Hematopoietic multipotent progenitor cell treated with erythropoietin and hydrocortisone succinate and interleukin-3 and kit ligand, for 8 days (in vitro differentiated cells): ENCODE data around the gene ITIH6.
"Not testable (repeated sequence)": the region's sequence is repeated elsewhere in the genome, so short reads cannot be mapped to it uniquely, and the experiment has no call there.

Source experiments
- DNase-seq: peaks from one replicate; pipeline ENCODE4 v3.0.0-alpha.2; 2015

ITIH6 gene

GRCh38 chrX:54798137-54798536 is at the start of gene ITIH6:
TSS of gene ITIH6 (minus strand) at chrX:54798255. CDS start at chrX:54798210, 45 bp downstream.
- no peak for DNase-seq

DNA sequence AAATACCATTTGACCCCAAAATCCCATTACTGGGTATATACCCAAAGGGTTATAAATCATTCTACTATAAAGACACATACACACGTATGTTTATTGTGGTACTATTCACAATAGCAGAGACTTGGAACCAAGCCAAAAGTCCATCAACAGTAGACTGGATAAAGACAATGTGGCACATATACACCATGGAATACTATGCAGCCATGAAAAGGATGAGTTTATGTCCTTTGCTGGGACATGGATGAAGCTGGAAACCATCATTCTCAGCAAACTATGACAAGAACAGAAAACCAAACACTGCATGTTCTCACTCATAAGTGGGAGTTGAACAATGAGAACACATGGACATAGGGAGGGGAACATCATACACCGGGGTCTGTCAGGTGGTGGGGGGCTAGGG is 49.6 kb upstream of the ITIH6 start:
- DNase-seq, result not testable (repeated sequence)

DNA sequence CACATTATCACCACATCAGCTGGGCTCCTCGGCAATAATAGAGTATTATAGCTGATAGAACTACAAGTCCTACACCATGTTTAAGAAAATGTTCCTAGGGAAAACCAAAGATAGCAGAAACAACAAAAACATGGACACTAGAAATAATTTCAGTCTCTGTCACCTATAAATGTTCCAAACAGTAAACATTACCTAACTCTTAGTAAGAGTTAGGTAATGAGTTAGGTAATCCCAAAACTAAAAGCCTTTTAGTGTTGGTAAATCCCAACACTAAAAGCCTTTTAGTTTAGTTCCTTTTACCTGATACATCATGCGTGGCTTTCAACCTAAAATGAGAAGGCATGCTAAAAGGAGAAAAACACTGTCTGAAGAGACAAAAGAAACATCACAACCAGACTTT is 45.0 kb upstream of the ITIH6 start:
- no peak for DNase-seq

GRCh38 chrX:54842607-54843006 is 44.6 kb upstream of the ITIH6 start:
- no peak for DNase-seq

- not testable (repeated sequence) for DNase-seq
Measured at GRCh38 chrX:54841184-54841874, 43.3 kb upstream of the ITIH6 start.

DNA sequence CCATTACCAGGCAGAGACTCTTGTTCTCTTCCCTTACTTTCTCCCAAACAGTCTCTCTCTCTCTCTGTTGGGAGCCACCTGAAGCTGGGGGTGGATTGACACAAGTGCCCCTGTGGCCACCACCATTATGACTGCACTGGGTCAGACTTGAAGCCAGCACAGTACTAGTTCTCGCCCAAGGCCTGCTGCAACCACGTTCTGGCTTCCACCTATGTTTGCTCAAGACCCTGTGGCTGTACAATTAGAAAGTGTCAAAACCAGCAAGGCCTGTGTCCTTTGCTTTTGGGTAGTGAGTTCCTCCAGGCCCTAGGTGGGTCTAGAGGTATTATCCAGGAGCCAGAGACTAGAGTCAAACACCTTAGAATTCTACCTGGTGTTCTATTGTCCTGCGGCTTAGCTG is 40.5 kb upstream of the ITIH6 start:
- no peak for DNase-seq

DNA sequence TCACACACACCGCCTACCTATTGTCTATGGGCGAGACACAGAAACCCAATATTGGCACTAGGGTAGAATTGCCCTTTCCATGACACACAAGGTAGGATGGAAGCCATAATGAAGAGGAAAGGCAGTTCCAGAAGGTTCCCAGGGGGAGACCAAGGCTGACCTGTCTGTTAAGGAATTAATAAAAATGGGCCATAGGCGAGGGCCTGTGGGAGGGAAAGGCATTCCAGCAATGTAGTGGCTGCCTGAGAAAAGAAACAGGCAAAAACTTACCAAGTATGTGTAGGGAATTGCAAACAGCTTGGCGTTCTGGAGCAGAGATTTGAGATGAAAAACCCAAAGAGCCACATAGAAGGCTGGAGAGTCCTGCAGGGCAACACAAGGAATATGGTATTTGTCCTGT is 28.5 kb upstream of the ITIH6 start:
- no peak for DNase-seq

DNA sequence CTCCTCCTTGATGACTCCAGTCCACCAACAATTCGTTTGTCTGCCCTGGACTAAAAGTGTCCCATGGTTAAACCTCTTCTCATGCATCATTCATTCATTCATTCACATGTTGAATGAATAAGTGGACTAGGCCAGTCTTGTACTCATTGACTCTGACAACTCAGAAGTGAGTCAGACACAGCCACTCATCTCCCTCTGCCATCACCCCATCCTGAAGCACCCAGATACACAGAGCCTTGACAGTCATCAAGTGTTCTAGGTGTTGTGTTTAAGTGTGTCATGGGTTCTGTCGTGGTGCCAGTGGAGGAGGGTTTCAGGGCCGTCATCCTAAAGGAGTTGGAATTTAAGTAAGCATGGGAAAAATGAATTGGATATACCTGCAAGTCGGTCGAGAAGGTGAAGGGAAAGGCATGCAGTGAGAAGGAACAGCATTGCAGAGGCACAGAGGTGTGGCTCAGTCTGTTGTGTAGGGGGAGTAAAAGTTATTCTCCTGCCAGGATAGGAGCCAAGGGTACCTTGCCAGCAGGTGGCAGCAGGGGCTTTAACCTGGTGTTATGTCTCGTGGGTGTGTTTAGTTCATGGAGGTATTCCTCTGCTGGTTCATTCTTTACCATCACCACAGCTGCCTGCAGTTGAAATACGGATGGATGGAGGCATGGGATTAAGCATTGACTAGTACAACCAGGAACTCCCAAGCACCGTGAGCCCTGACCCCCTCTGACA is 27.8 kb upstream of the ITIH6 start:
- peak; percentile 13 for DNase-seq

- DNase-seq, result no peak
Measured at GRCh38 chrX:54824722-54825121, 26.7 kb upstream of the ITIH6 start.

- no peak for DNase-seq
Measured at GRCh38 chrX:54824195-54824594, 26.1 kb upstream of the ITIH6 start.

DNA sequence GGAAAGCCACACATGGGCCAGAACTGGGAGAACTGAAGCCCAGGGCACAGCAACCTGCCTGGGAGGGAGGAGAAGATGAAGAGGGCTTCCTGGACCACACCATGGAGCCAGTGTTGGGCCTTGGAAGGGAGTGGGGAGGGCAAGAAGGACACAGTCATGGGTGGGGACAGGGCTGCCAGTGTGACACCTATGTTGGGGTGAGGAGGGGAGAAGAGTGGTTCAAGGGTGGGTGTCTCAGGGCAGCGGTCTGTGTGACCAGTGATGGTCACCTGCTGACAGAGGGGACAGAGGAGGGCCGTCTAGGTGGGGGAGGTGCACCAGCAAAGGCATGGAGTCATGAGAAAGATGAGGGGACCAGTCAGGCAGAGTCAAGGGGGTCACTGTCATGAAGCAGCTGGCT is 23.3 kb upstream of the ITIH6 start:
- no peak for DNase-seq

GRCh38 chrX:54820737-54821136 is 22.7 kb upstream of the ITIH6 start:
- no peak for DNase-seq

DNA sequence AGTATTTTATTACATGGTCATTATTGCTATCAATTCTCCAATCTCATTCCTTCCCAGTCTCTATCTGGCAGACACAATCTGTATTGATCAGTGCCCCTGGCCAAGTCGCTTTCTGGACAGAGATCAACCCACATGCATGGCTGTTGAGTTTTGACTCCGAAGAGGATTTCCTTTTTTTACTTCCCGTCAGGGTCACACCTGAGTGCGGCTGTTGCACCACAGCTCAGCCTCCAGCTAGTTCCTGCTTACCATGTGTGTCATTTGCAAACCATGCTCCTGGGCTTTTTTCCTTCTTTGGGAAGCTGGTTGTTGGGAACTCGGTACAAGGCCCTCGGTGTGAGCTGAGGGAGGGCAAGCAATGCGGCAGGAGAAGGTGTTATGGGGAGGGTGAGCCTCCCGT is 21.1 kb upstream of the ITIH6 start:
- DNase-seq, result no peak

- DNase-seq, result no peak
Measured at GRCh38 chrX:54818221-54818620, 20.2 kb upstream of the ITIH6 start.

- DNase-seq, result no peak
Measured at GRCh38 chrX:54817220-54817820, 19.3 kb upstream of the ITIH6 start.

GRCh38 chrX:54812306-54812705 is 14.3 kb upstream of the ITIH6 start:
- no peak for DNase-seq

- DNase-seq, result no peak
Measured at GRCh38 chrX:54811301-54811885, 13.3 kb upstream of the ITIH6 start.

- no peak for DNase-seq
Measured at GRCh38 chrX:54810532-54810931, 12.5 kb upstream of the ITIH6 start.

DNA sequence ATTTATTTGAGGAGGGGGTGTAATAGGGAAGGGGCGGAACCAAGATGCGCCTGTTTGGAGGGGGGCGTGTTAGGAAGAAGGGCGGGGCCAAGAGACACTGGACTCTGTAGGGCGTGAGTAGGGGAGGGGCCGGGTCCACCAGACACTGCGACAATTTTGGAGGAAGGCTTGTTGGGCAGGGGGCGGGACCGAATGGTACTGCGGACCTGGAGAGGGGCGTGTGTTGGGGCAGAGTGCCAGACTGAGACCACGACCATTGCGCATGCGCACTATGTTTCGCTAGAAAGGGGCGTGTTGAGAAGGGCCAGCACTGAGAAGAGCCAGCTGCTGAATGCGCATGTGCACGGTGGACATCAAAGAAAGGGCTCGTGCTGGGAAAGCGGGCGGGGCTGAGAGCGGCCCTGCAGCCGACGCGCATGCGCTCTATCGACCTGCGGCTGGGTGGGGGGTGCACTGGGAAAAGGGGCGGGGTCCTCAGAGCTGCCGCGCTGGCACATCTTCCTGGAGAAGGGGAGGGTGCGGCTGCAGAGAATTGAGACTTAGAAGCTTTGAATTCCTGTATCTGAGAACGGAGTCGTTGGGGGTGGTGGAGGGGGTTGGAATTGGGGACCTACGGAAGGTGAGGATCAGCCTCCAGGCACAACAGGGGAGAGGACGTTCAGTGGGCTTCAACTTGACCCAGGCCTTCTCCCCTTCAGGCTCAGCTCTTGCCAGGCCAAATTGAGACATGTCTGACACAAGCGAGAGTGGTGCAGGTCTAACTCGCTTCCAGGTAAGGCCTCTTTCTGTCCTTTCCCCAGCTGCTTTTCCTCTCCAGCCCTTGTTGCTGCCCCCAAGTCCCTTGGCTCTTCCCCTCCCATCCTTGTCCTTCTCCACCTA is 10.8 kb upstream of the ITIH6 start:
- peak; percentile 95 for DNase-seq

DNA sequence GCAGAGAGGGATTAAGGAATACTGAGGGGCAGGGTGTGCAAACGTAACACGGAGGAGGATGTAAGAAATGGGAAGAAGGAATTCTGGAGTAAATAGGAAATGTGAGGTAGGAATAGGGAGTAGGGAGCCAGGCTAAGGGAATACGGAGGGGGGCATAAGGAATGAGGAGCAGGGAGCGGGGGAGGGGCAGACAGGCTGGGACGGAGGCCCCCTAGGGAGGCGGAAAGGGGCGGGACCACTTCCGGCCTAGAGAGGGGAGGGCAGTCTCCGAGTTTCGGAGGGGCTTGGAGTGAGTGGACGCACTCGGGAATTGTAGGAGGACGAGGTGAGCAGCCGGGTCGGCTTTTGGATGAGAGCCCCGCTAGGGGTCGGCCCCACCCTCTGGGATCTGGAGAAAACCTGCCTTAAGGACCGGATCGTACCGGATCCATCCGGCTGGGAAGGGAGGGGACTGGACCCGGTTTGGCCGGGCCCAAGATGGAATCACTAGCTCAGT is 10.1 kb upstream of the ITIH6 start:
- peak; percentile 36 for DNase-seq

DNA sequence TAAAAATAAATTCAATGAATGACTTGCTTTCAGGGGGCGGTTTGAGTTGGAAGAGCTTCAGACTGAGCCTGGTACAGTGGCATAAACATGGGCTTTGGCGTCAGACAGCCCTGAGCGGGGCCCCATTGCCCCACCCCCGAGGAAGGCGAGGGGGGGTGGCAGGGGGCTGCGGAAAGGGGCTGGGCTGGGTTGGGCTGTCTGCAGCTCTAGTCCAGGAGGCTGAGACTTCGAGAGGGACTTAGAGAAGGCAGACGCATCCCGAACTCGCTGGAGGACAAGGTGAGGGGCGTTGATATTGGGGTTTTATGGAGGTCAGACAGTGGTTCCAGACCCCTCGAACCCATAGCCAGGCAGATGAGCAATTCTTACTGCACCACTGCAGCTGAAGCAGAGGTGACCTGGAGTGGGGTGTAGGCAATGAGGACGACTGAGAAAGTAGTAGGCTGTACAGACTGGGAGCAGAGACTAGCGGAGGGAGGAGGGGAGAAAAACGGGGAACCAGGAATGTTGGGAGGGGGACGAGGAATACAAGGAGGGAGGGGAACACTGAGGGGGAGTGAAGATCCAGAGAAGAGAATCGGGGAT is 9.6 kb upstream of the ITIH6 start, which contains the start of gene MAGED2:
MAGED2 (plus strand) TSS at position 222 of the 585 bp plus-strand sequence. CDS start 1,587 bp downstream, outside the sequence.
- peak; percentile 9 for DNase-seq

GRCh38 chrX:54799046-54799445 is 991 bp upstream of the ITIH6 start:
- no peak for DNase-seq
